ENCODE measurements around the gene TNFRSF1A. TPM values are rescaled to one million over a fixed set of nuclear protein-coding genes. Genes with fewer than 3 reads are reported as not detected.

Gene TNFRSF1A
- polyA plus RNA-seq, 2 of the 4 experiments (the other 2 are of a cell fraction): 416 to 460 TPM

GRCh38 chr12:6358881-6359280, 17.0 kb upstream of the TNFRSF1A start:
- CTCF ChIA-PET: interaction anchor here (24.7 kb wide), 1 partner anchor 20 kb away, joined by 705 read pairs; the partner anchor contains the start of gene TNFRSF1A
- Histone ChIP-seq H3K27ac (peak overlapping the region in 1 of 2 experiments; percentile 58; a peak in 1 of 6 replicates), H3K9me3 (no peaks in the 10 kb centered on the region), H3K4me2 (no peak overlapping the region), H3K4me1 (peaks cover 32% of the 10 kb centered on the region), H3K4me3 (no peak overlapping the region)
- no peak for DNase-seq (ENCODE audit: low read depth in 1 of 2, low spot score in 1 of 2)
- ATAC-seq: no peak
- TF ChIP-seq HDAC2 (IDR thresholded peaks at IDR 0.05): no peak
- TF ChIP-seq MAFK (IDR thresholded peaks at IDR 0.05; ENCODE audit: partially characterized antibody): no peak
- TF ChIP-seq ATOH8 (CRISPR knock-in tag; IDR thresholded peaks at IDR 0.05; ENCODE audit: low read depth): no peak
- no peak for TF ChIP-seq ZC3H11A (IDR thresholded peaks at IDR 0.05)
- no peak for TF ChIP-seq USF2 (IDR thresholded peaks at IDR 0.05)
- TF ChIP-seq KDM5A (IDR thresholded peaks at IDR 0.05): no peak
- TF ChIP-seq POLR2A (IDR thresholded peaks at IDR 0.05; ENCODE audit: low read length): no peak
- TF ChIP-seq CBX8 (IDR thresholded peaks at IDR 0.05): no peak
- no peak for TF ChIP-seq ZNF302 (CRISPR knock-in tag; IDR thresholded peaks at IDR 0.05)
- no peak for TF ChIP-seq TP53 (CRISPR knock-in tag; IDR thresholded peaks at IDR 0.05)
- TF ChIP-seq RAD21 (conservative IDR thresholded peaks at IDR 0.05 in 1 of 2, IDR thresholded peaks at IDR 0.05 in 1 of 2): no peak
- no peak for TF ChIP-seq TFCP2L1 (CRISPR knock-in tag; IDR thresholded peaks at IDR 0.05)
- no peak for TF ChIP-seq FOXS1 (CRISPR knock-in tag; IDR thresholded peaks at IDR 0.05)
- no peak for TF ChIP-seq POLR2AphosphoS2 (conservative IDR thresholded peaks at IDR 0.05; ENCODE audit: low read length)
- TF ChIP-seq CHD4 (IDR thresholded peaks at IDR 0.05; ENCODE audit: borderline replicate concordance): no peak
- FAIRE-seq: no peak
- 51% methylated on average over 1 of the region's 1 CpG for WGBS (ENCODE audit: missing lambda C conversion rate)
- POLR2A ChIA-PET: interaction anchor here (0.8 kb wide), 1 partner anchor 202 kb away, joined by 6 read pairs; no protein-coding TSS in a partner anchor

GRCh38 chr12:6356374-6356820, 14.5 kb upstream of the TNFRSF1A start:
- 75% methylated on average over 5 of the region's 5 CpGs for whole genome bisulfite sequencing (ENCODE audit: missing lambda C conversion rate)

GRCh38 chr12:6355491-6356373, 13.9 kb upstream of the TNFRSF1A start:
- no peak for FAIRE-seq
- no peak; a peak in 1 of 6 replicates for ATAC-seq

More at GRCh38 chr12:6356374-6356820, 14.5 kb upstream of the TNFRSF1A start:
- TF ChIP-seq ATOH8 (CRISPR knock-in tag; IDR thresholded peaks at IDR 0.05; ENCODE audit: low read depth): no peak
- no peak for TF ChIP-seq HOXA7 (CRISPR knock-in tag; IDR thresholded peaks at IDR 0.05)
- TF ChIP-seq ZFP36 (IDR thresholded peaks at IDR 0.05; ENCODE audit: borderline replicate concordance, partially characterized antibody): no peak
- no peak for TF ChIP-seq BHLHE40 (IDR thresholded peaks at IDR 0.05; ENCODE audit: low read depth, low read length)
- no peak for TF ChIP-seq CHD2 (IDR thresholded peaks at IDR 0.05; ENCODE audit: low read length, partially characterized antibody)
- no peak overlapping the region for H3K4me2 ChIP-seq
- no peak for ATAC-seq
- ChIA-PET CTCF (interaction anchor here (1.0 to 24.7 kb wide), 5 partner anchors 15 to 109 kb away, joined by 3 to 705 read pairs (median 5); partner anchors contain the start of genes LTBR and TNFRSF1A), POLR2A (interaction anchor here (1.2 to 1.5 kb wide), 4 partner anchors 11 to 20 kb away, joined by 3 to 7 read pairs (median 5); no protein-coding TSS in a partner anchor)
- DNase-seq (ENCODE audit: low read depth in 1 of 2, low spot score in 1 of 2): no peak
- H3K4me3 ChIP-seq: no peak overlapping the region
- peaks cover 15% of the 10 kb centered on the region for H3K4me1 ChIP-seq
- no peaks in the 10 kb centered on the region for H3K9me3 ChIP-seq
- peak overlapping the region in 1 of 2 experiments; percentile 46; a peak in 1 of 6 replicates for H3K27ac ChIP-seq
- FAIRE-seq: no peak

More at GRCh38 chr12:6355491-6356373, 13.9 kb upstream of the TNFRSF1A start:
- WGBS (ENCODE audit: missing lambda C conversion rate): 84% methylated on average over 8 of the region's 8 CpGs
- POLR2A ChIA-PET: interaction anchor here (1.4 to 1.5 kb wide), 2 partner anchors 10 to 19 kb away, joined by 5 to 7 read pairs; no protein-coding TSS in a partner anchor
- peak overlapping the region in 1 of 2 experiments; percentile 25; a peak in 1 of 6 replicates for H3K27ac ChIP-seq
- H3K4me3 ChIP-seq: no peak overlapping the region
- no peak overlapping the region for H3K4me2 ChIP-seq
- CTCF ChIA-PET: interaction anchor here (1.0 to 24.7 kb wide), 4 partner anchors 15 to 110 kb away, joined by 3 to 705 read pairs (median 6); partner anchors contain the start of gene TNFRSF1A
- H3K4me1 ChIP-seq: peaks cover 8% of the 10 kb centered on the region
- TF ChIP-seq SMC3 (IDR thresholded peaks at IDR 0.05) (no peak), HOXB5 (CRISPR knock-in tag; IDR thresholded peaks at IDR 0.05) (no peak), NR3C1 (IDR thresholded peaks at IDR 0.05) (no peak), BCL3 (IDR thresholded peaks at IDR 0.05) (no peak), HOXB13 (CRISPR knock-in tag; IDR thresholded peaks at IDR 0.05; ENCODE audit: low read depth) (no peak), RARB (CRISPR knock-in tag; IDR thresholded peaks at IDR 0.05) (no peak), CHD4 (IDR thresholded peaks at IDR 0.05; ENCODE audit: borderline replicate concordance) (no peak), HDAC2 (IDR thresholded peaks at IDR 0.05) (no peak), CEBPB (IDR thresholded peaks at IDR 0.05) (no peak), NFE2L2 (conservative IDR thresholded peaks at IDR 0.05; ENCODE audit: low read length) (no peak), MYC (IDR thresholded peaks at IDR 0.05; ENCODE audit: borderline replicate concordance, low read length) (no peak), POLR2A (IDR thresholded peaks at IDR 0.05; ENCODE audit: low read length) (no peak)
- no peaks in the 10 kb centered on the region for H3K9me3 ChIP-seq
- DNase-seq (ENCODE audit: low read depth in 1 of 2, low spot score in 1 of 2): no peak
